H1 (cell line): ENCODE data around the gene CTBP2. TPM values are rescaled to one million over a fixed set of nuclear protein-coding genes. Genes with fewer than 3 reads are reported as not detected.
"Not testable (repeated sequence)": the region's sequence is repeated elsewhere in the genome, so short reads cannot be mapped to it uniquely, and the experiment has no call there.

Source experiments
- CTCF ChIA-PET: fragments of 300-600 bp; sonication (Branson Sonifier 250); formaldehyde crosslinking; loops from one replicate; lab custom pipeline; 2021; ENCODE audit not compliant: partially characterized antibody; lab: Charles Lee
- POLR2A ChIA-PET: fragments of 300-600 bp; sonication (Branson Sonifier 250); formaldehyde crosslinking; loops from one replicate; lab custom pipeline; 2021; ENCODE audit warnings: inconsistent platforms; ENCODE audit not compliant: partially characterized antibody; lab: Charles Lee
- DNase-seq, 2 experiments: peaks; one replicate each; pipeline versions ENCODE4 v3.0.0 to v3.0.0-alpha.2; 2010 to 2022; ENCODE audit warnings: low spot score in 2 of 2, low read depth in 1 of 2, mixed read lengths in 1 of 2
- FAIRE-seq: peaks from 2 replicates; lab custom pipeline; 2011; peaks lifted over from hg19 to GRCh38; lab: Jason Lieb, UNC
- H2AFZ ChIP-seq: 2 replicates; pipeline ENCODE4 v1.8.1; 2012; ENCODE audit warnings: low read length, inconsistent platforms
- H2AK5ac ChIP-seq: 2 replicates; pipeline ENCODE4 v1.6.1; 2013; ENCODE audit warnings: low read depth, low read length
- H2BK120ac ChIP-seq: replicated peaks from 2 replicates; pipeline ENCODE3; 2013; ENCODE audit warnings: low read depth, low read length, inconsistent platforms
- H2BK12ac ChIP-seq: 2 replicates; pipeline ENCODE4 v1.6.1; 2013; ENCODE audit warnings: low read depth, low read length
- H2BK15ac ChIP-seq: 2 replicates; pipeline ENCODE4 v1.6.1; 2013; ENCODE audit warnings: low read length
- H2BK20ac ChIP-seq: 2 replicates; pipeline ENCODE4 v1.6.1; 2013; ENCODE audit warnings: low read length
- H2BK5ac ChIP-seq: 2 replicates; pipeline ENCODE4 v1.6.1; 2013; ENCODE audit warnings: low read depth, low read length
- H3K14ac ChIP-seq: 2 replicates; pipeline ENCODE4 v1.6.1; 2013; ENCODE audit warnings: inconsistent platforms; ENCODE audit not compliant: insufficient read length
- H3K18ac ChIP-seq: 2 replicates; pipeline ENCODE4 v1.6.1; 2013; ENCODE audit warnings: low read length; ENCODE audit errors: extremely low read depth
- H3K23ac ChIP-seq: 2 replicates; pipeline ENCODE4 v1.6.1; 2013; ENCODE audit warnings: inconsistent platforms; ENCODE audit not compliant: insufficient read length
- H3K23me2 ChIP-seq: 2 replicates; pipeline ENCODE4 v1.6.1; 2013; ENCODE audit warnings: low read depth, low read length
- H3K27ac ChIP-seq: 2 replicates; pipeline ENCODE4 v1.6.1; 2011; ENCODE audit warnings: low read depth, low read length, inconsistent platforms
- H3K27me3 ChIP-seq, 4 experiments: replicated peaks in 1 of 4; 1 replicate in 1 of 4; 2 replicates in 3 of 4; pipeline versions ENCODE4 v1.6.1 to v1.8.1; 2011 to 2013; ENCODE audit warnings: low read length in 3 of 4, mild to moderate bottlenecking in 3 of 4, inconsistent platforms in 2 of 4, mixed read lengths in 2 of 4, moderate library complexity in 1 of 4; ENCODE audit not compliant: control insufficient read depth in 3 of 4, insufficient read depth in 3 of 4; ENCODE audit errors: extremely low read depth in 1 of 4
- H3K36me3 ChIP-seq, 4 experiments: 2 replicates each; pipeline versions ENCODE4 v1.6.1 to v1.8.1; 2011 to 2013; ENCODE audit warnings: mild to moderate bottlenecking in 4 of 4, low read length in 3 of 4, moderate library complexity in 2 of 4, control low read depth in 1 of 4, inconsistent platforms in 1 of 4; ENCODE audit not compliant: insufficient read depth in 4 of 4, control insufficient read depth in 2 of 4
- H3K4ac ChIP-seq: replicated peaks from 2 replicates; pipeline ENCODE3; 2013; ENCODE audit warnings: low read length, low read depth, mixed read lengths, inconsistent platforms; ENCODE audit not compliant: insufficient read length
- H3K4me1 ChIP-seq, 4 experiments: replicated peaks in 1 of 4; 1 replicate in 1 of 4; 2 replicates in 3 of 4; pipeline versions ENCODE4 v1.6.1 to v1.8.1; 2011 to 2013; ENCODE audit warnings: low read length in 3 of 4, inconsistent platforms in 2 of 4, mixed read lengths in 1 of 4; ENCODE audit not compliant: insufficient read depth in 4 of 4, control insufficient read depth in 3 of 4
- H3K4me2 ChIP-seq, 2 experiments: 2 replicates each; pipeline versions ENCODE4 v1.6.1 to v1.8.1; 2011 to 2013; ENCODE audit warnings: low read depth in 2 of 2, low read length in 2 of 2, control low read depth in 1 of 2, inconsistent platforms in 1 of 2, mild to moderate bottlenecking in 1 of 2; ENCODE audit not compliant: insufficient read depth in 1 of 2
- H3K4me3 ChIP-seq, 4 experiments: fragments of 200-600, 300-600 bp in 1 of 4; sonication (generic), shearing (Covaris generic), sonication (Bioruptor Twin) in 1 of 4; 2 replicates each; pipeline versions ENCODE4 v1.5.1 to v1.8.1; 2011 to 2016; ENCODE audit warnings: low read length in 4 of 4, low read depth in 3 of 4, control low read depth in 2 of 4, inconsistent platforms in 2 of 4, mild to moderate bottlenecking in 2 of 4, mixed read lengths in 1 of 4, moderate library complexity in 1 of 4; ENCODE audit not compliant: insufficient read depth in 2 of 4; ENCODE audit errors: extremely low read depth in 1 of 4
- H3K56ac ChIP-seq: replicated peaks from 2 replicates; pipeline ENCODE3; 2013; ENCODE audit warnings: low read depth, mild to moderate bottlenecking, mixed read lengths, low read length, inconsistent platforms; ENCODE audit not compliant: insufficient read length
- H3K79me1 ChIP-seq: 2 replicates; pipeline ENCODE4 v1.6.1; 2013; ENCODE audit warnings: low read depth, low read length, control low read depth
- H3K79me2 ChIP-seq, 2 experiments: 2 replicates each; pipeline versions ENCODE4 v1.6.1 to v1.8.1; 2012 to 2013; ENCODE audit warnings: low read length in 2 of 2, mild to moderate bottlenecking in 2 of 2, inconsistent platforms in 1 of 2; ENCODE audit not compliant: insufficient read depth in 2 of 2, control insufficient read depth in 1 of 2
- H3K9ac ChIP-seq, 4 experiments: replicated peaks in 1 of 4; 1 replicate in 1 of 4; 2 replicates in 3 of 4; pipeline versions ENCODE4 v1.6.1 to v1.8.1; 2011 to 2013; ENCODE audit warnings: low read depth in 3 of 4, low read length in 3 of 4, control low read depth in 2 of 4, mild to moderate bottlenecking in 2 of 4, moderate library complexity in 2 of 4, inconsistent platforms in 1 of 4; ENCODE audit errors: extremely low read depth in 1 of 4
- H3K9me3 ChIP-seq, 2 experiments: 2 replicates each; pipeline versions ENCODE4 v1.6.1 to v1.8.1; 2012 to 2013; ENCODE audit warnings: mild to moderate bottlenecking in 2 of 2, moderate library complexity in 2 of 2, control low read depth in 1 of 2, inconsistent platforms in 1 of 2, low read depth in 1 of 2, low read length in 1 of 2, mixed read lengths in 1 of 2; ENCODE audit not compliant: insufficient read depth in 2 of 2
- H4K20me1 ChIP-seq, 2 experiments: replicated peaks in 1 of 2; 2 replicates each; pipeline versions ENCODE3 to v1.8.1; 2011 to 2013; ENCODE audit warnings: inconsistent platforms in 2 of 2, low read length in 2 of 2, mild to moderate bottlenecking in 1 of 2; ENCODE audit not compliant: insufficient read depth in 2 of 2, control insufficient read depth in 1 of 2
- H4K5ac ChIP-seq: 2 replicates; pipeline ENCODE4 v1.6.1; 2013; ENCODE audit warnings: low read length, low read depth, mixed read lengths, inconsistent platforms; ENCODE audit not compliant: insufficient read length
- H4K8ac ChIP-seq: 2 replicates; pipeline ENCODE4 v1.8.0; 2013; ENCODE audit warnings: mild to moderate bottlenecking, moderate library complexity, low read length, inconsistent platforms; ENCODE audit not compliant: insufficient read depth; ENCODE audit errors: extremely low read depth
- H4K91ac ChIP-seq: replicated peaks from 2 replicates; pipeline ENCODE3; 2013; ENCODE audit warnings: low read length, mixed read lengths, inconsistent platforms; ENCODE audit not compliant: insufficient read length
- WGBS, 2 experiments: shearing (Covaris generic) in 1 of 2; methylation state at CpG; one replicate each; pipeline versions ENCODE4 v1.1.6 to v1.1.7; 2013 to 2015; ENCODE audit warnings: low lambda C conversion rate in 2 of 2, mixed read lengths in 2 of 2, inconsistent platforms in 1 of 2, low coverage in 1 of 2, missing lambda C conversion rate in 1 of 2; ENCODE audit not compliant: insufficient replicate concordance in 2 of 2, insufficient coverage in 1 of 2, insufficient read length in 1 of 2; ENCODE audit errors: extremely low coverage in 1 of 2, missing lambda C conversion rate in 1 of 2; 5-methylcytosine and 5-hydroxymethylcytosine counted together
- polyA plus RNA-seq, 7 experiments: library from polyadenylated mRNA; depleted of rRNA in 3 of 7; stranded (reverse) in 5 of 7; unstranded in 2 of 7; fragments of >200 nt in 5 of 7; fragments of 200-250 nt in 2 of 7; gene quantifications; 1 replicate in 5 of 7; 2 replicates in 1 of 7; 4 replicates in 1 of 7; pipeline versions ENCODE4 v1.2.1 to v1.2.3, GENCODE V29; 2011 to 2013; ENCODE audit warnings: missing spikeins in 2 of 7, mixed read lengths in 2 of 7
- total RNA-seq: library from RNA; stranded (reverse); fragmentation: NEBNext Ultra II Directional; extraction: Animal tissue kit (Norgen Biotek cat#: 25700); gene quantifications from 2 replicates; pipeline ENCODE4 v1.2.1, GENCODE V29; 2021

Gene CTBP2
- total and polyA plus RNA-seq, 2 of the 8 experiments (the other 6 are each of a cell fraction or from before 2014, with no cell fraction given): 208 to 221 TPM

DNA sequence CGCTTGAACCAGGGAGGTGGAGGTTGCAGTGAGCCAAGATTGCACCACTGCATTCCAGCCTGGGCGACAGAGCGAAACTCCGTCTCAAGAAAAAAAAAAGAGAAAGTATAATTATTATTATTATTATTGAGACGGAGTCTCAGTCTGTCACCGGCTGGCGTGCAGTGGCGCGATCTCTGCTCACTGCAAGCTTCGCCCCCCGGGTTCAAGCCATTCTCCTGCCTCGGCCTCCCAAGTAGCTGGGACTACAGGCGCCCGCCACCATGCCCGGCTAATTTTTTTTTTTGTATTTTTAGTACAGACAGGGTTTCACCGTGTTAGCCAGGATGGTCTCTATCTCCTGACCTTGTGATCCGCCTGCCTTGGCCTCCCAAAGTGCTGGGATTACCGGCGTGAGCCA, 2.9 kb upstream of the CTBP2 start:
- ChIA-PET POLR2A (interaction anchor here (0.7 to 3.3 kb wide), 3 partner anchors 11 to 134 kb away, joined by 3 to 22 read pairs (median 3); no protein-coding TSS in a partner anchor), CTCF (interaction anchor here (0.6 to 1.6 kb wide), 5 partner anchors 37 to 256 kb away, joined by 3 read pairs; no protein-coding TSS in a partner anchor)
- FAIRE-seq: not testable (repeated sequence)

More for the DNA sequence above, 2.9 kb upstream of the CTBP2 start:
- H3K56ac ChIP-seq, H3K36me3 ChIP-seq, H3K9me3 ChIP-seq, H2BK20ac ChIP-seq, H2BK5ac ChIP-seq, H2BK120ac ChIP-seq, H2AK5ac ChIP-seq, H4K8ac ChIP-seq, H3K27ac ChIP-seq, H3K18ac ChIP-seq, H3K23ac ChIP-seq, H2AFZ ChIP-seq, H3K79me1 ChIP-seq, H3K4me3 ChIP-seq, H4K5ac ChIP-seq, DNase-seq, H3K9ac ChIP-seq, H4K91ac ChIP-seq, H2BK12ac ChIP-seq, H3K4me1 ChIP-seq, H3K14ac ChIP-seq, H3K27me3 ChIP-seq, H2BK15ac ChIP-seq, H3K4ac ChIP-seq, H4K20me1 ChIP-seq: not testable (repeated sequence)
- WGBS, 2 experiments: 93% methylated on average over 18 of the region's 19 CpGs; no CpG with 5 or more reads in 1 of the 2 experiments
- Histone ChIP-seq H3K4me2 (peak overlapping the region in 1 of 2 experiments; percentile 88; a peak in 1 of 4 replicates), H3K23me2 (peaks cover 13% of the 10 kb centered on the region; the same call in 1 of the 2 replicates), H3K79me2 (peaks cover 14 to 21% of the 10 kb centered on the region in 2 experiments)
